B cell (primary cell): Measurements from ENCODE around the gene PMCH.

Source experiments
- EZH2 ChIP-seq: IDR thresholded peaks from 2 replicates; pipeline ENCODE4 v1.6.1; 2012; ENCODE audit warnings: borderline replicate concordance, low read depth, mild to moderate bottlenecking, moderate library complexity, low read length; ENCODE audit not compliant: insufficient read depth, poor library complexity, severe bottlenecking
- TF ChIP-seq, protein P1 (sequence below): fragments of 200-600 bp; IDR thresholded peaks from one replicate; pipeline ENCODE4 v1.8.0; 2022; ENCODE audit warnings: antibody characterized with exemption, mild to moderate bottlenecking

DNA sequence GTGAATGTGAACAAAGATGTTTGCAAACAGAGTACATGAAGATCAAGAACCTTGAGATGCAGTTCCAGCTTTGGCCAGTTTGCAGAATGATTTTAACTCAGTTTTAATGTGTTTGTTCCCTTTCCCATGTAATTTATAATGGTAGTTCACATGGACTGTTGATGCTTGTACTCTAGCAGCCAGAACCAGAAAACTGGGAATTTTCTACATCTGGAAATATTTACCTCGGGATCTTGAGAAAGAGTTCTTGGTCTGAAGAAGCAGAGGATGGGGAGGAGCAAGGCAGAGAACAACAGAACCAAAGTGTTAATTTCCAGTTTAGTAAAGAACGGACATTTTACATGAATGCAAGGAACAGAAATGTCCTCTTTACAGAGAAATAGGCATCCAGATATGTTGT is 37.0 kb upstream of the PMCH start:
- TF ChIP-seq, protein P1, sequence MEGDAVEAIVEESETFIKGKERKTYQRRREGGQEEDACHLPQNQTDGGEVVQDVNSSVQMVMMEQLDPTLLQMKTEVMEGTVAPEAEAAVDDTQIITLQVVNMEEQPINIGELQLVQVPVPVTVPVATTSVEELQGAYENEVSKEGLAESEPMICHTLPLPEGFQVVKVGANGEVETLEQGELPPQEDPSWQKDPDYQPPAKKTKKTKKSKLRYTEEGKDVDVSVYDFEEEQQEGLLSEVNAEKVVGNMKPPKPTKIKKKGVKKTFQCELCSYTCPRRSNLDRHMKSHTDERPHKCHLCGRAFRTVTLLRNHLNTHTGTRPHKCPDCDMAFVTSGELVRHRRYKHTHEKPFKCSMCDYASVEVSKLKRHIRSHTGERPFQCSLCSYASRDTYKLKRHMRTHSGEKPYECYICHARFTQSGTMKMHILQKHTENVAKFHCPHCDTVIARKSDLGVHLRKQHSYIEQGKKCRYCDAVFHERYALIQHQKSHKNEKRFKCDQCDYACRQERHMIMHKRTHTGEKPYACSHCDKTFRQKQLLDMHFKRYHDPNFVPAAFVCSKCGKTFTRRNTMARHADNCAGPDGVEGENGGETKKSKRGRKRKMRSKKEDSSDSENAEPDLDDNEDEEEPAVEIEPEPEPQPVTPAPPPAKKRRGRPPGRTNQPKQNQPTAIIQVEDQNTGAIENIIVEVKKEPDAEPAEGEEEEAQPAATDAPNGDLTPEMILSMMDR = no peak
- TF ChIP-seq EZH2 = no peak
